Gastrocnemius medialis (tissue), 4 donors: ENCODE measurements around the gene BLOC1S6.

Source experiments
- CTCF ChIP-seq, 5 experiments: fragments of 450-650 bp in 3 of 5; fragments of 200-600 bp in 2 of 5; sonication (generic) in 2 of 5; IDR thresholded peaks in 4 of 5; conservative IDR thresholded peaks in 1 of 5; 1 replicate in 4 of 5; 2 replicates in 1 of 5; pipeline ENCODE4 v1.5.1; 2016 to 2019; ENCODE audit warnings: antibody characterized with exemption in 5 of 5, mild to moderate bottlenecking in 3 of 5, moderate library complexity in 3 of 5
- POLR2A ChIP-seq, 2 donors: fragments of 450-650 bp; IDR thresholded peaks; one replicate each; pipeline ENCODE4 v1.6.1; 2017; ENCODE audit warnings: antibody characterized with exemption in 2 of 2, mild to moderate bottlenecking in 2 of 2, moderate library complexity in 2 of 2

- no peak for TF ChIP-seq CTCF (IDR thresholded peaks at IDR 0.05 in 4 of 5, conservative IDR thresholded peaks at IDR 0.05 in 1 of 5)
- no peak for TF ChIP-seq POLR2A (IDR thresholded peaks at IDR 0.05)
Measured at GRCh38 chr15:45555934-45556608, 31.1 kb upstream of the BLOC1S6 start.
